Measurements from ENCODE around the gene ADTRP.

The ADTRP gene

GRCh38 chr6:11756292-11756691, 22.3 kb downstream of the ADTRP start:
- TF ChIP-seq RARB (CRISPR knock-in tag; IDR thresholded peaks at IDR 0.05) = no peak
- TF ChIP-seq CSRNP3 (CRISPR knock-in tag; IDR thresholded peaks at IDR 0.05) = no peak
- TF ChIP-seq ISL1 (CRISPR knock-in tag; IDR thresholded peaks at IDR 0.05) = no peak
- no peak for TF ChIP-seq TCF4 (CRISPR knock-in tag; IDR thresholded peaks at IDR 0.05; ENCODE audit: borderline replicate concordance)
- TF ChIP-seq TSHZ2 (CRISPR knock-in tag; IDR thresholded peaks at IDR 0.05) = no peak
- TF ChIP-seq ZFP3 (CRISPR knock-in tag; IDR thresholded peaks at IDR 0.05) = no peak
- TF ChIP-seq ZNF70 (CRISPR knock-in tag; IDR thresholded peaks at IDR 0.05) = no peak
- no peak for TF ChIP-seq POU6F1 (CRISPR knock-in tag; IDR thresholded peaks at IDR 0.05; ENCODE audit: borderline replicate concordance, low read depth)
- TF ChIP-seq TOX (CRISPR knock-in tag; IDR thresholded peaks at IDR 0.05; ENCODE audit: borderline replicate concordance) = no peak
- TF ChIP-seq ZC3H10 (CRISPR knock-in tag; IDR thresholded peaks at IDR 0.05) = no peak
- no peak for TF ChIP-seq BACH2 (CRISPR knock-in tag; IDR thresholded peaks at IDR 0.05; ENCODE audit: borderline replicate concordance)
- no peak for TF ChIP-seq ZNF8 (CRISPR knock-in tag; IDR thresholded peaks at IDR 0.05)
- no peak for TF ChIP-seq CSDC2 (CRISPR knock-in tag; IDR thresholded peaks at IDR 0.05)
- no peak for TF ChIP-seq OSR1 (CRISPR knock-in tag; IDR thresholded peaks at IDR 0.05)
- TF ChIP-seq ARNTL (CRISPR knock-in tag; IDR thresholded peaks at IDR 0.05; ENCODE audit: borderline replicate concordance, low read depth) = no peak
- ATAC-seq = no peak

GRCh38 chr6:11755725-11756124, 22.9 kb downstream of the ADTRP start:
- no peak for TF ChIP-seq CSRNP3 (CRISPR knock-in tag; IDR thresholded peaks at IDR 0.05)
- no peak for TF ChIP-seq ZNF8 (CRISPR knock-in tag; IDR thresholded peaks at IDR 0.05)
- TF ChIP-seq PATZ1 (CRISPR knock-in tag; IDR thresholded peaks at IDR 0.05; ENCODE audit: borderline replicate concordance) = no peak
- TF ChIP-seq CREB5 (CRISPR knock-in tag; IDR thresholded peaks at IDR 0.05; ENCODE audit: low read depth) = no peak
- TF ChIP-seq TCF4 (CRISPR knock-in tag; IDR thresholded peaks at IDR 0.05; ENCODE audit: borderline replicate concordance) = no peak
- TF ChIP-seq CSDC2 (CRISPR knock-in tag; IDR thresholded peaks at IDR 0.05) = no peak
- TF ChIP-seq BACH2 (CRISPR knock-in tag; IDR thresholded peaks at IDR 0.05; ENCODE audit: borderline replicate concordance) = no peak
- TF ChIP-seq ZNF565 (CRISPR knock-in tag; conservative IDR thresholded peaks at IDR 0.05; ENCODE audit: low read depth) = no peak
- TF ChIP-seq OSR1 (CRISPR knock-in tag; IDR thresholded peaks at IDR 0.05) = no peak
- TF ChIP-seq ZFP3 (CRISPR knock-in tag; IDR thresholded peaks at IDR 0.05) = no peak
- TF ChIP-seq ISL1 (CRISPR knock-in tag; IDR thresholded peaks at IDR 0.05) = no peak
- TF ChIP-seq TOX (CRISPR knock-in tag; IDR thresholded peaks at IDR 0.05; ENCODE audit: borderline replicate concordance) = no peak
- no peak for TF ChIP-seq PPARA (CRISPR knock-in tag; IDR thresholded peaks at IDR 0.05; ENCODE audit: borderline replicate concordance)
- TF ChIP-seq SNAI2 (CRISPR knock-in tag; IDR thresholded peaks at IDR 0.05) = no peak
- TF ChIP-seq ZC3H10 (CRISPR knock-in tag; IDR thresholded peaks at IDR 0.05) = no peak
- no peak for TF ChIP-seq POU6F1 (CRISPR knock-in tag; IDR thresholded peaks at IDR 0.05; ENCODE audit: borderline replicate concordance, low read depth)
- no peak for TF ChIP-seq ESRRG (CRISPR knock-in tag; IDR thresholded peaks at IDR 0.05)
- no peak for ATAC-seq

Measured in SK-N-SH treated with all-trans-retinoic acid at 6 μM for 48 hours (cell line).